GM18519 (cell line): ENCODE measurements around the gene SYTL1.
A peak's percentile ranks its signal among the peaks of the same experiment; 100 is the strongest.

ENCODE experiments used
- ATAC-seq: cut with Tn5 transposase; IDR thresholded peaks from one replicate; pipeline ENCODE4 v1.9.1; 2021; ENCODE audit warnings: mild to moderate bottlenecking, moderate library complexity; ENCODE audit not compliant: unreplicated experiment, low FRiP score

Gene SYTL1

GRCh38 chr1:27318136-27318535 is 23.7 kb upstream of the SYTL1 start:
- ATAC-seq = no peak

GRCh38 chr1:27318596-27318995 is 23.2 kb upstream of the SYTL1 start:
- no peak for ATAC-seq

GRCh38 chr1:27321813-27322568 is 19.8 kb upstream of the SYTL1 start, which contains the start of gene TMEM222:
Gene TMEM222, plus strand, starts transcription at chr1:27322163. Its CDS starts 35 bp downstream, at chr1:27322198.
- peak; percentile 70 for ATAC-seq

GRCh38 chr1:27322569-27323240 is 19.1 kb upstream of the SYTL1 start:
- no peak for ATAC-seq

- no peak for ATAC-seq
Observed at GRCh38 chr1:27325286-27325685, 16.5 kb upstream of the SYTL1 start.

GRCh38 chr1:27327964-27328363 is 13.9 kb upstream of the SYTL1 start:
- no peak for ATAC-seq

GRCh38 chr1:27330786-27331185 is 11.0 kb upstream of the SYTL1 start:
- no peak for ATAC-seq

- ATAC-seq = no peak
Observed at GRCh38 chr1:27331426-27331825, 10.4 kb upstream of the SYTL1 start.

- ATAC-seq = no peak
Observed at GRCh38 chr1:27331922-27332321, 9.9 kb upstream of the SYTL1 start.

GRCh38 chr1:27332536-27333281 is 9.1 kb upstream of the SYTL1 start:
- ATAC-seq = no peak

GRCh38 chr1:27333717-27334279 is 8.0 kb upstream of the SYTL1 start:
- no peak for ATAC-seq

GRCh38 chr1:27335506-27336422 is 6.1 kb upstream of the SYTL1 start:
- no peak for ATAC-seq

- no peak for ATAC-seq
Observed at GRCh38 chr1:27336756-27337155, 5.1 kb upstream of the SYTL1 start.

GRCh38 chr1:27338751-27339150 is 3.1 kb upstream of the SYTL1 start:
- ATAC-seq = no peak

- ATAC-seq = no peak
Observed at GRCh38 chr1:27339213-27339612, 2.6 kb upstream of the SYTL1 start.

GRCh38 chr1:27342391-27342777 is 562 bp downstream of the SYTL1 start:
- ATAC-seq = no peak

- no peak for ATAC-seq
Observed at GRCh38 chr1:27342778-27343638, 1.2 kb downstream of the SYTL1 start.

- no peak for ATAC-seq
Observed at GRCh38 chr1:27343639-27344025, 1.8 kb downstream of the SYTL1 start.

GRCh38 chr1:27345272-27345671 is 3.5 kb downstream of the SYTL1 start:
- ATAC-seq = no peak
